Ovary (tissue), 3 donors: ENCODE measurements around the gene TSPAN32.

ENCODE experiments used
- CTCF ChIP-seq, 3 donors: fragments of 450-650 bp in 2 of 3; fragments of 200-600 bp in 1 of 3; IDR thresholded peaks; one replicate each; pipeline versions ENCODE4 v1.5.1 to v1.8.0; 2016 to 2022; ENCODE audit warnings: antibody characterized with exemption in 3 of 3, mild to moderate bottlenecking in 1 of 3
- EP300 ChIP-seq: sonication (generic); formaldehyde crosslinking; IDR thresholded peaks from one replicate; pipeline ENCODE4 v1.6.1; 2017; ENCODE audit warnings: antibody characterized with exemption
- POLR2A ChIP-seq: fragments of 450-650 bp; IDR thresholded peaks from one replicate; pipeline ENCODE4 v1.6.1; 2017; ENCODE audit warnings: antibody characterized with exemption, mild to moderate bottlenecking, moderate library complexity
- donor health status: DM: no; HTN: no; CAD: no.

- TF ChIP-seq CTCF (IDR thresholded peaks at IDR 0.05), result no peak
- no peak for TF ChIP-seq EP300
- no peak for TF ChIP-seq POLR2A
Observed at GRCh38 chr11:2273311-2273710, 28.5 kb upstream of the TSPAN32 start.
